ENCODE measurements around the gene ITIH4. TPM values are rescaled to one million over a fixed set of nuclear protein-coding genes. Genes with fewer than 3 reads are reported as not detected.

The ITIH4 gene
- total and polyA plus RNA-seq, 2 of the 13 experiments (the other 11 are each of a cell fraction or from before 2014, with no cell fraction given), result 2.7 to 5.3 TPM

- TF ChIP-seq ZFX (CRISPR knock-in tag; IDR thresholded peaks at IDR 0.05; ENCODE audit: low read depth), result no peak
Measured at GRCh38 chr3:52816199-52816598, 14.3 kb downstream of the ITIH4 start (continued).

DNA sequence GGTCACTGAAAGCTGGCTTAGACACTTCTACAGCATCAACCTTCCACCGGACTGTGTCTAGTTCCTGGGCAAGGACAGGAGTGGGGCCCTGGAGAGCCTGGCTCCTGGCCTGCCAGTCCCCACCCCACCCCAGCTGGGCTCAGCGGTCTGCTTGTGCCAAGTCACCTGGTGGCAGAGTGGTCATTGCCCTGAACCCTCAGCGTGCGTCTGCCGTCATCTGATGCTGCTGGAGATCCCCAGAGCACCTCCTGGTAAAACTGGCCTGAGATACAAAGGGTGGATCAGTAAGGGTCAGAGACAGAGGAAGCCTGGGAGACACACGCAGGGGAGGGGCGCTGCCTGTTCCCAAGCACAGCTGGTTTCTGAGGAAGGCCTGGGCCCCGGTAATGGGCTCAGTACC is 16.7 kb downstream of the ITIH4 start:
- peak; percentile 10 for ATAC-seq
- Histone ChIP-seq H3K79me2 (ENCODE audit: insufficient read depth, low read length) (no peaks in the 10 kb centered on the region), H3K36me3 (replicated peaks in 1 of 2; ENCODE audit: control insufficient read depth in 1 of 2, insufficient read depth in 2 of 2, low read length in 2 of 2) (no peaks in the 10 kb centered on the region), H4K20me1 (ENCODE audit: insufficient read depth, low read length) (no peaks in the 10 kb centered on the region), H3K27me3 (ENCODE audit: control insufficient read depth in 1 of 2, insufficient read depth in 2 of 2, low read length in 2 of 2) (no peaks in the 10 kb centered on the region), H3K9me3 (ENCODE audit: low read length) (no peaks in the 10 kb centered on the region), H3K4me2 (ENCODE audit: low read depth, low read length) (no peak overlapping the region), H3K4me1 (ENCODE audit: insufficient read depth, low read length) (peaks cover 61% of the 10 kb centered on the region), H3K9ac (ENCODE audit: insufficient read depth, low read depth, low read length) (no peak overlapping the region), H3K27ac (ENCODE audit: extremely low read length, insufficient read depth, low read length) (no peak overlapping the region), H2AFZ (ENCODE audit: low read length) (no peak overlapping the region), H3K4me3 (replicated peaks in 1 of 3; ENCODE audit: insufficient read depth in 1 of 3, low read depth in 2 of 3, low read length in 3 of 3) (no peak overlapping the region)
- no peak for DNase-seq (ENCODE audit: low spot score)
- ChIA-PET POLR2A (interaction anchor here (1.2 to 4.4 kb wide), 4 partner anchors 11 to 22 kb away, joined by 3 to 18 read pairs (median 4); partner anchors contain the start of gene ITIH3), CTCF (ENCODE audit: low intra/inter-chr PET ratio, low total read pairs) (no interaction called here)
- FAIRE-seq, result no peak
- no TSS peak for BruUV-seq (replicated peaks)
- 66% methylated on average over 4 of the region's 8 CpGs for WGBS (ENCODE audit: low lambda C conversion rate)
- intact Hi-C loops (cut with micrococcal nuclease; ENCODE audit: unreplicated experiment), result no loop called here
- in situ Hi-C loops (cut with HindIII; ENCODE audit: extremely low pct_ligation_motif_present, low pct_unique_long_range_greater_than_20kb), result no loop called here
- TF ChIP-seq ZNF616 (CRISPR knock-in tag; IDR thresholded peaks at IDR 0.05; ENCODE audit: low read depth), result no peak
- TF ChIP-seq, protein P1, sequence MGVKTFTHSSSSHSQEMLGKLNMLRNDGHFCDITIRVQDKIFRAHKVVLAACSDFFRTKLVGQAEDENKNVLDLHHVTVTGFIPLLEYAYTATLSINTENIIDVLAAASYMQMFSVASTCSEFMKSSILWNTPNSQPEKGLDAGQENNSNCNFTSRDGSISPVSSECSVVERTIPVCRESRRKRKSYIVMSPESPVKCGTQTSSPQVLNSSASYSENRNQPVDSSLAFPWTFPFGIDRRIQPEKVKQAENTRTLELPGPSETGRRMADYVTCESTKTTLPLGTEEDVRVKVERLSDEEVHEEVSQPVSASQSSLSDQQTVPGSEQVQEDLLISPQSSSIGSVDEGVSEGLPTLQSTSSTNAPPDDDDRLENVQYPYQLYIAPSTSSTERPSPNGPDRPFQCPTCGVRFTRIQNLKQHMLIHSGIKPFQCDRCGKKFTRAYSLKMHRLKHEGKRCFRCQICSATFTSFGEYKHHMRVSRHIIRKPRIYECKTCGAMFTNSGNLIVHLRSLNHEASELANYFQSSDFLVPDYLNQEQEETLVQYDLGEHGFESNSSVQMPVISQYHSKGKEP (CRISPR knock-in tag; IDR thresholded peaks at IDR 0.05), result no peak
- no peak for TF ChIP-seq ZNF878 (CRISPR knock-in tag; IDR thresholded peaks at IDR 0.05)
- no peak for TF ChIP-seq NFYB (CRISPR knock-in tag; IDR thresholded peaks at IDR 0.05)
- no peak for TF ChIP-seq PHF5A (CRISPR knock-in tag; IDR thresholded peaks at IDR 0.05; ENCODE audit: low read depth, unreplicated experiment)
- TF ChIP-seq NCOR1 (IDR thresholded peaks at IDR 0.05; ENCODE audit: borderline replicate concordance, low read length), result no peak
- no peak for TF ChIP-seq JUNB (CRISPR knock-in tag; IDR thresholded peaks at IDR 0.05; ENCODE audit: borderline replicate concordance)
- TF ChIP-seq ZBTB2 (CRISPR knock-in tag; IDR thresholded peaks at IDR 0.05; ENCODE audit: low read depth), result no peak
- TF ChIP-seq MAFF (IDR thresholded peaks at IDR 0.05; ENCODE audit: low read depth, low read length), result no peak
- TF ChIP-seq XBP1 (CRISPR knock-in tag; IDR thresholded peaks at IDR 0.05), result no peak
- TF ChIP-seq ZFP36L1 (CRISPR knock-in tag; IDR thresholded peaks at IDR 0.05), result no peak
- TF ChIP-seq ZNF660 (CRISPR knock-in tag; IDR thresholded peaks at IDR 0.05; ENCODE audit: borderline replicate concordance, low read depth), result no peak
- TF ChIP-seq ZNF646 (CRISPR knock-in tag; IDR thresholded peaks at IDR 0.05), result no peak
- TF ChIP-seq CREB1 (IDR thresholded peaks at IDR 0.05), result no peak
- no peak for TF ChIP-seq CREB1 (CRISPR knock-in tag; IDR thresholded peaks at IDR 0.05)

Data from HepG2 (cell line).